Astrocyte (in vitro differentiated cells and primary cell): Measurements from ENCODE around the gene EVA1C. TPM values are rescaled to one million over a fixed set of nuclear protein-coding genes. Genes with fewer than 3 reads are reported as not detected.

ENCODE experiments used
- DNase-seq: peaks from one replicate; pipeline ENCODE4 v3.0.0-alpha.2; 2010; ENCODE audit warnings: low read depth
- FAIRE-seq: peaks from 2 replicates; lab custom pipeline; 2011; peaks lifted over from hg19 to GRCh38; lab: Jason Lieb, UNC
- H2AFZ ChIP-seq: 2 replicates; pipeline ENCODE4 v1.6.0; 2012; ENCODE audit warnings: low read depth, low read length, inconsistent platforms
- H3K27ac ChIP-seq: 2 replicates; pipeline ENCODE4 v1.5.1; 2011; ENCODE audit warnings: low read depth, low read length, inconsistent platforms
- H3K27me3 ChIP-seq: 2 replicates; pipeline ENCODE4 v1.6.0; 2011; ENCODE audit warnings: low read length, inconsistent platforms; ENCODE audit not compliant: insufficient read depth
- H3K36me3 ChIP-seq: 2 replicates; pipeline ENCODE4 v1.5.1; 2011; ENCODE audit warnings: low read length, inconsistent platforms; ENCODE audit not compliant: insufficient read depth
- H3K4me1 ChIP-seq: 2 replicates; pipeline ENCODE4 v1.5.1; 2011; ENCODE audit warnings: low read length, inconsistent platforms; ENCODE audit not compliant: insufficient read depth
- H3K4me2 ChIP-seq: 2 replicates; pipeline ENCODE4 v1.6.0; 2012; ENCODE audit warnings: low read length, inconsistent platforms
- H3K4me3 ChIP-seq: 2 replicates; pipeline ENCODE4 v1.5.1; 2011; ENCODE audit warnings: low read depth, mild to moderate bottlenecking, low read length, inconsistent platforms; ENCODE audit not compliant: insufficient read depth
- H3K79me2 ChIP-seq: 2 replicates; pipeline ENCODE4 v1.6.0; 2012; ENCODE audit warnings: mild to moderate bottlenecking, low read length, inconsistent platforms; ENCODE audit not compliant: insufficient read depth
- H3K9ac ChIP-seq: 2 replicates; pipeline ENCODE4 v1.6.0; 2012; ENCODE audit warnings: mild to moderate bottlenecking, low read length, inconsistent platforms
- H3K9me3 ChIP-seq: 2 replicates; pipeline ENCODE4 v1.5.1; 2012; ENCODE audit warnings: low read depth, mild to moderate bottlenecking, low read length, inconsistent platforms; ENCODE audit not compliant: insufficient read depth
- H4K20me1 ChIP-seq: 2 replicates; pipeline ENCODE4 v1.6.0; 2012; ENCODE audit warnings: low read length, inconsistent platforms; ENCODE audit not compliant: insufficient read depth
- H3K27ac Mint-ChIP-seq: one replicate; pipeline ENCODE4 v1.8.0; 2021; ENCODE audit warnings: mild to moderate bottlenecking, mixed read lengths; ENCODE audit not compliant: unreplicated experiment
- H3K27me3 Mint-ChIP-seq: one replicate; pipeline ENCODE4 v1.8.0; 2021; ENCODE audit warnings: low read depth, mixed read lengths; ENCODE audit not compliant: unreplicated experiment
- H3K36me3 Mint-ChIP-seq: one replicate; pipeline ENCODE4 v1.8.0; 2021; ENCODE audit warnings: low read depth, mixed read lengths; ENCODE audit not compliant: unreplicated experiment
- H3K4me1 Mint-ChIP-seq: one replicate; pipeline ENCODE4 v1.8.0; 2021; ENCODE audit warnings: low read depth, mixed read lengths; ENCODE audit not compliant: unreplicated experiment
- H3K4me3 Mint-ChIP-seq: one replicate; pipeline ENCODE4 v1.8.0; 2021; ENCODE audit warnings: mild to moderate bottlenecking, moderate library complexity, mixed read lengths; ENCODE audit not compliant: unreplicated experiment
- H3K9me3 Mint-ChIP-seq: one replicate; pipeline ENCODE4 v1.8.0; 2021; ENCODE audit warnings: mild to moderate bottlenecking, mixed read lengths; ENCODE audit not compliant: unreplicated experiment
- EZH2 ChIP-seq: IDR thresholded peaks from 2 replicates; pipeline ENCODE4 v1.6.1; 2012; ENCODE audit warnings: mild to moderate bottlenecking, low read length, inconsistent platforms; ENCODE audit not compliant: insufficient read depth
- total RNA-seq: library from RNA; stranded (reverse); gene quantifications from 2 replicates; pipeline ENCODE4 v1.2.1, GENCODE V29; 2021
- TF ChIP-seq, protein P1 (sequence below): IDR thresholded peaks from 2 replicates; pipeline ENCODE4 v1.5.1; 2011; ENCODE audit warnings: low read depth, mild to moderate bottlenecking, inconsistent platforms, low read length, moderate library complexity; ENCODE audit not compliant: insufficient read depth

EVA1C gene
- total RNA-seq, 1 donor from 2014 or later, result not detected

GRCh38 chr21:32548978-32549377 is 136.5 kb downstream of the EVA1C start:
- H3K4me3 Mint-ChIP-seq, result no peak overlapping the region
- TF ChIP-seq, protein P1, sequence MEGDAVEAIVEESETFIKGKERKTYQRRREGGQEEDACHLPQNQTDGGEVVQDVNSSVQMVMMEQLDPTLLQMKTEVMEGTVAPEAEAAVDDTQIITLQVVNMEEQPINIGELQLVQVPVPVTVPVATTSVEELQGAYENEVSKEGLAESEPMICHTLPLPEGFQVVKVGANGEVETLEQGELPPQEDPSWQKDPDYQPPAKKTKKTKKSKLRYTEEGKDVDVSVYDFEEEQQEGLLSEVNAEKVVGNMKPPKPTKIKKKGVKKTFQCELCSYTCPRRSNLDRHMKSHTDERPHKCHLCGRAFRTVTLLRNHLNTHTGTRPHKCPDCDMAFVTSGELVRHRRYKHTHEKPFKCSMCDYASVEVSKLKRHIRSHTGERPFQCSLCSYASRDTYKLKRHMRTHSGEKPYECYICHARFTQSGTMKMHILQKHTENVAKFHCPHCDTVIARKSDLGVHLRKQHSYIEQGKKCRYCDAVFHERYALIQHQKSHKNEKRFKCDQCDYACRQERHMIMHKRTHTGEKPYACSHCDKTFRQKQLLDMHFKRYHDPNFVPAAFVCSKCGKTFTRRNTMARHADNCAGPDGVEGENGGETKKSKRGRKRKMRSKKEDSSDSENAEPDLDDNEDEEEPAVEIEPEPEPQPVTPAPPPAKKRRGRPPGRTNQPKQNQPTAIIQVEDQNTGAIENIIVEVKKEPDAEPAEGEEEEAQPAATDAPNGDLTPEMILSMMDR, result no peak
- no peak for TF ChIP-seq EZH2
- no peak overlapping the region for H2AFZ ChIP-seq
- FAIRE-seq (no peak), DNase-seq (no peak)
- no peaks in the 10 kb centered on the region for H3K27me3 ChIP-seq
- H3K4me3 ChIP-seq, result no peak overlapping the region
- no peaks in the 10 kb centered on the region for H4K20me1 ChIP-seq
- no peaks in the 10 kb centered on the region for H3K36me3 ChIP-seq
- no peak overlapping the region for H3K9ac ChIP-seq
- peaks cover 4% of the 10 kb centered on the region for H3K4me1 ChIP-seq
- H3K4me1 Mint-ChIP-seq, result peaks cover 6% of the 10 kb centered on the region
- H3K4me2 ChIP-seq, result no peak overlapping the region
- H3K9me3 Mint-ChIP-seq, result no peaks in the 10 kb centered on the region
- no peak overlapping the region for H3K27ac ChIP-seq
- H3K27ac Mint-ChIP-seq, result no peak overlapping the region
- no peaks in the 10 kb centered on the region for H3K79me2 ChIP-seq
- no peaks in the 10 kb centered on the region for H3K27me3 Mint-ChIP-seq
- H3K9me3 ChIP-seq, result no peaks in the 10 kb centered on the region
- H3K36me3 Mint-ChIP-seq, result no peaks in the 10 kb centered on the region

GRCh38 chr21:32549440-32549839 is 136.9 kb downstream of the EVA1C start:
- DNase-seq (no peak), FAIRE-seq (no peak)
- H3K4me3 Mint-ChIP-seq, result no peak overlapping the region
- H3K36me3 Mint-ChIP-seq, result no peaks in the 10 kb centered on the region
- H3K27ac Mint-ChIP-seq, result no peak overlapping the region
- H3K9ac ChIP-seq, result no peak overlapping the region
- no peaks in the 10 kb centered on the region for H4K20me1 ChIP-seq
- H3K27me3 ChIP-seq, result no peaks in the 10 kb centered on the region
- H2AFZ ChIP-seq, result no peak overlapping the region
- no peak for TF ChIP-seq EZH2
- TF ChIP-seq, protein P1, result no peak
- H3K9me3 Mint-ChIP-seq, result no peaks in the 10 kb centered on the region
- H3K36me3 ChIP-seq, result no peaks in the 10 kb centered on the region
- H3K4me1 Mint-ChIP-seq, result peaks cover 6% of the 10 kb centered on the region
- no peak overlapping the region for H3K4me2 ChIP-seq
- no peaks in the 10 kb centered on the region for H3K9me3 ChIP-seq
- H3K27ac ChIP-seq, result no peak overlapping the region
- no peaks in the 10 kb centered on the region for H3K27me3 Mint-ChIP-seq
- no peaks in the 10 kb centered on the region for H3K79me2 ChIP-seq
- H3K4me3 ChIP-seq, result no peak overlapping the region
- H3K4me1 ChIP-seq, result peaks cover 4% of the 10 kb centered on the region

DNA sequence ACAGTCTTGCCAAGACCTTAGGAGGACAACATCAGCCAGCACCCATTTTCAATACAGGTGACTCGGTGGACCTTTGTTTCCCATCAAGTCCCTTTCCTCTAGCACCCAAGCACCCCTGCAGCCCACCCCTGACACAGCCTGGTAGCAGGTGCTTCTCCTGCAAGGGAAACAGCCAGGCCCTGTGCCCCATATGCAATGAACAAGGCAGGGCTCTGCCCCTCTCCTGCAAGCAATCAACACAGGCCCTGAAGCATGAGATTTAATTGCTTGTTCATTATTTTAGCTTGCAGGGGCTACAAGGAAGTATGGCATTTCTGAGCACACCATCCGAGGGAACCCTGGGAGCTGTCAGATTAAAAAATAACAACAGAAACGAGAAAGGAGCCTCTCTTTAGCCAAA is 137.4 kb downstream of the EVA1C start:
- H3K9me3 ChIP-seq, result no peaks in the 10 kb centered on the region
- TF ChIP-seq, protein P1, result no peak
- no peak for TF ChIP-seq EZH2
- Mint-ChIP-seq H3K9me3 (no peaks in the 10 kb centered on the region), H3K4me3 (no peak overlapping the region), H3K4me1 (peaks cover 6% of the 10 kb centered on the region), H3K27me3 (no peaks in the 10 kb centered on the region), H3K27ac (no peak overlapping the region), H3K36me3 (no peaks in the 10 kb centered on the region)
- H3K4me1 ChIP-seq, result peaks cover 4% of the 10 kb centered on the region
- H3K4me3 ChIP-seq, result no peak overlapping the region
- no peaks in the 10 kb centered on the region for H3K27me3 ChIP-seq
- no peaks in the 10 kb centered on the region for H3K79me2 ChIP-seq
- no peaks in the 10 kb centered on the region for H3K36me3 ChIP-seq
- H2AFZ ChIP-seq, result no peak overlapping the region
- DNase-seq (no peak), FAIRE-seq (no peak)
- no peak overlapping the region for H3K4me2 ChIP-seq
- no peak overlapping the region for H3K27ac ChIP-seq
- no peaks in the 10 kb centered on the region for H4K20me1 ChIP-seq
- no peak overlapping the region for H3K9ac ChIP-seq
